Brain microvascular endothelial cell (primary cell): Measurements from ENCODE around the gene PARP1.

Experiments
- DNase-seq: peaks from one replicate; pipeline ENCODE4 v3.0.0-alpha.2; 2020
- H3K27ac ChIP-seq: fragments of 250-450 bp; sonication (Bioruptor Pico); 2 replicates; pipeline ENCODE4 v1.5.1; 2020; ENCODE audit warnings: mild to moderate bottlenecking, moderate library complexity
- H3K27me3 ChIP-seq: fragments of 250-450 bp; sonication (Bioruptor Pico); replicated peaks from 2 replicates; pipeline ENCODE4 v1.5.1; 2020; ENCODE audit warnings: mild to moderate bottlenecking
- H3K36me3 ChIP-seq: fragments of 250-450 bp; sonication (Bioruptor Pico); replicated peaks from 2 replicates; pipeline ENCODE4 v1.5.1; 2020; ENCODE audit warnings: mild to moderate bottlenecking
- H3K4me3 ChIP-seq: 2 replicates; pipeline ENCODE4 v1.5.1; 2011; ENCODE audit warnings: low read depth, mild to moderate bottlenecking, control low read depth, low read length, moderate library complexity
- in situ Hi-C: cut with HindIII; loops from 2 replicates; pipeline ENCODE4 v1.10.0; 2017; ENCODE audit warnings: low sequenced_read_pairs, low pct_ligation_motif_present
- TF ChIP-seq, protein P1 (sequence below): IDR thresholded peaks from 2 replicates; pipeline ENCODE4 v1.5.1; 2011; ENCODE audit warnings: low read depth, mild to moderate bottlenecking, moderate library complexity, low read length, control low read depth, inconsistent platforms; ENCODE audit errors: missing control alignments

The PARP1 gene

DNA sequence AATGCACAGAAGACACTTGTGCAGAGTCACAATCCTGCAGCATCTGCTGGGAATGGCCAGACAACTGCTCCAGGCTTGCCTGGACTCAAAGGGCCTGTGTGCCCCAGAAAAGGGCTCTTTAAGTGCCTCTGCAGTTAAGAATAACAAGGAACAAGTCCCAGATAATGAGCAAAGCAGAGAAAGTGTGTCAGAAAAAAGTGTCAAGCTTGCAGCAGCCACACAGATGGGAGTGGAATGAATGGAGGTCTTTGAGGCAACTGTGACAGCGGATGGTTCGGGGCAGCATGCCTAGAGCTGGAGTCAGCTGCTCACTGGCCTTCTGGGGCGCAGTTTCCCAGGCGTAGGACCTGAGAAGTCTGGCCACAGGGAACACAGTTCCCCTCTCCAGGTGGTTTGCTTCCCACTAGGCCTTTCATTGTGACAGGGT lies 5.1 kb downstream of the PARP1 start:
- in situ Hi-C loops = no loop called here
- Histone ChIP-seq H3K27ac (no peak overlapping the region), H3K4me3 (no peak overlapping the region), H3K27me3 (no peaks in the 10 kb centered on the region), H3K36me3 (peaks cover 17% of the 10 kb centered on the region)
- no peak for DNase-seq
- TF ChIP-seq, protein P1, sequence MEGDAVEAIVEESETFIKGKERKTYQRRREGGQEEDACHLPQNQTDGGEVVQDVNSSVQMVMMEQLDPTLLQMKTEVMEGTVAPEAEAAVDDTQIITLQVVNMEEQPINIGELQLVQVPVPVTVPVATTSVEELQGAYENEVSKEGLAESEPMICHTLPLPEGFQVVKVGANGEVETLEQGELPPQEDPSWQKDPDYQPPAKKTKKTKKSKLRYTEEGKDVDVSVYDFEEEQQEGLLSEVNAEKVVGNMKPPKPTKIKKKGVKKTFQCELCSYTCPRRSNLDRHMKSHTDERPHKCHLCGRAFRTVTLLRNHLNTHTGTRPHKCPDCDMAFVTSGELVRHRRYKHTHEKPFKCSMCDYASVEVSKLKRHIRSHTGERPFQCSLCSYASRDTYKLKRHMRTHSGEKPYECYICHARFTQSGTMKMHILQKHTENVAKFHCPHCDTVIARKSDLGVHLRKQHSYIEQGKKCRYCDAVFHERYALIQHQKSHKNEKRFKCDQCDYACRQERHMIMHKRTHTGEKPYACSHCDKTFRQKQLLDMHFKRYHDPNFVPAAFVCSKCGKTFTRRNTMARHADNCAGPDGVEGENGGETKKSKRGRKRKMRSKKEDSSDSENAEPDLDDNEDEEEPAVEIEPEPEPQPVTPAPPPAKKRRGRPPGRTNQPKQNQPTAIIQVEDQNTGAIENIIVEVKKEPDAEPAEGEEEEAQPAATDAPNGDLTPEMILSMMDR = no peak

- TF ChIP-seq, protein P1 = no peak
- Histone ChIP-seq H3K36me3 (peaks cover 17% of the 10 kb centered on the region), H3K27me3 (no peaks in the 10 kb centered on the region), H3K27ac (no peak overlapping the region), H3K4me3 (no peak overlapping the region)
- in situ Hi-C loops = no loop called here
- no peak for DNase-seq
Measured at GRCh38 chr1:226401355-226402303, 6.3 kb downstream of the PARP1 start.

DNA sequence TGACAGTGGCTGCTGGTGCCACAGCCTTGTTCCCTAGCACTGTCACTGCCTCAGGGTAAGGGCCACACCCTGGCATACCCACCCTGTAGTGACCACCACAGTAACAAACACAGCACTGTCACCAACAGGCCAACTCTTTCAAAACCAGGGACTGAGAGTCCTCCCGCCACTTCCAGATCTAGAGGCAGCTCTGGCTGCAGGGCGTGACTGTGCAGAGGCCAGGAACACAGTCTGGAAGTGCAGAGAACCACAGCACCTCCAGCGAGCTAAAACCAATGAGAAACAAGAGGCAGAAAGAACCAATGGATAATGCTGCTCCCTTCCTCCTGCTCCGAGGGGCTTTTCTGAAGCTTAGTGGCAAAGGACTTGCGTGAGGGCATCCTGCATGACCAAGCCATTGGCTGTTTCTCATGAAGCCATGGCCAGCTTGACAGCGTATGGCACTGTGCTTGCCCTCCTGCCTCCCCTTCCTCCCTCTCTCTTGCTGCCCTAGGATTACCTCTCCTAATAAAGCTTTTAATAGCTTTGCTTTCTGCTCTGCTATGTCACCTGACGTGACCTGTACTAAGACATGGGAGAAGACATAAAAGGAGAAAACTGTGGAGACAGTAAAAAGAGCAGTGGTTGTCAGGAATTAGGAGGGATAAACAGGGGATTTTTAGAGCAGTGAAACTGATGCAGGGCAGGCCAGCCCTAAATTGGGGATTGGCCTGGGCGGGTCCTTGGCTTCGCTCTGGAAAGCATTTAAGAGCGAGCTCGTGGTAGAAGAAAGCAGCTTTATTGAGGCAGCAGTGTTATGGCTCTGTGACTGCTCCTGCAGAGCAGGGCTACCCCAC lies 7.2 kb downstream of the PARP1 start:
- Histone ChIP-seq H3K27me3 (no peaks in the 10 kb centered on the region), H3K36me3 (peaks cover 17% of the 10 kb centered on the region), H3K4me3 (no peak overlapping the region), H3K27ac (no peak overlapping the region)
- DNase-seq = no peak
- in situ Hi-C loops = no loop called here
- TF ChIP-seq, protein P1 = no peak

- TF ChIP-seq, protein P1 = no peak
- H3K27me3 ChIP-seq = no peaks in the 10 kb centered on the region
Measured at GRCh38 chr1:226397955-226398636, 9.8 kb downstream of the PARP1 start.

GRCh38 chr1:226397011-226397926 lies 10.6 kb downstream of the PARP1 start:
- Histone ChIP-seq H3K36me3 (peaks cover 17% of the 10 kb centered on the region), H3K27me3 (no peaks in the 10 kb centered on the region), H3K27ac (no peak overlapping the region), H3K4me3 (no peak overlapping the region)
- in situ Hi-C loops = no loop called here
- no peak for DNase-seq
- TF ChIP-seq, protein P1 = no peak

More at GRCh38 chr1:226397955-226398636, 9.8 kb downstream of the PARP1 start:
- H3K27ac ChIP-seq = no peak overlapping the region
- peaks cover 17% of the 10 kb centered on the region for H3K36me3 ChIP-seq
- no peak overlapping the region for H3K4me3 ChIP-seq
- in situ Hi-C loops = no loop called here
- DNase-seq = no peak
